Measurements from ENCODE around the gene CERS4.

DNA sequence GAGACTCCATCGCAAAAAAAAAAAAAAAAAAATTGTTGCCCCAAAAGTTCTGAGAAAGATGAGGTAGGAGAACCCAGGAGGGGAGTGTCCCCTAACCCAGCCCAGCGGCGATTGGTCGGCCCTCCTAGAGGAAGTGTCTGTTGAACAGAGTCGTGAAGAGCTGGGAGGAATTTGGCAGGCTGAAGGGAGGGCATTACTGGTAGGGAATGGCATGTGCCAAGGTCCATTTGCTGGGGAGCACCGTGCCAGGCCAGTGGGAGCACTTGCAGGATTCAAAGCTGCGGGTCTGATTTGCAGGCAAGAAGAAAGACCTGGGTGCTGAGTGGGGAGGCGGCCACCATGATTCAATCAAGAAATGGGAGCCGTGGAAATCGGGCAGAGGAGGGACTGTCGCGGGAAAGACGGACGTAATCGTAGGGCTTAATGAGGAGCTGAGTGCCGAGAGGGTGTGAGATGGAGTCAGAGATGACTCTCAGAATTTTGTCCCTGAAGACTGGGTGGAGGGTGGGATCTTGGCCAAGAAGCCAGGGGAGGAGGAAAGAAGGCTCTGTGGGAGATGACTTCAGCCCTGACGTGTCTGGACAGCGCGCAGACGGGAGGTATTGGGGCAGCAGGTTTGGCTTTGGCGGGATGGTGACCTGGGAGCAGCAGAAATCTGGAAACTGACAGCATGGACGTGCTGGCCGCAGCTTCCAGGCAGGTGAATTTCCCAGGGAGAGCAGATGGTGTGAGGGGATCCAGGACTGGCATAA lies 15.4 kb downstream of the CERS4 start:
- TF ChIP-seq, protein P1, sequence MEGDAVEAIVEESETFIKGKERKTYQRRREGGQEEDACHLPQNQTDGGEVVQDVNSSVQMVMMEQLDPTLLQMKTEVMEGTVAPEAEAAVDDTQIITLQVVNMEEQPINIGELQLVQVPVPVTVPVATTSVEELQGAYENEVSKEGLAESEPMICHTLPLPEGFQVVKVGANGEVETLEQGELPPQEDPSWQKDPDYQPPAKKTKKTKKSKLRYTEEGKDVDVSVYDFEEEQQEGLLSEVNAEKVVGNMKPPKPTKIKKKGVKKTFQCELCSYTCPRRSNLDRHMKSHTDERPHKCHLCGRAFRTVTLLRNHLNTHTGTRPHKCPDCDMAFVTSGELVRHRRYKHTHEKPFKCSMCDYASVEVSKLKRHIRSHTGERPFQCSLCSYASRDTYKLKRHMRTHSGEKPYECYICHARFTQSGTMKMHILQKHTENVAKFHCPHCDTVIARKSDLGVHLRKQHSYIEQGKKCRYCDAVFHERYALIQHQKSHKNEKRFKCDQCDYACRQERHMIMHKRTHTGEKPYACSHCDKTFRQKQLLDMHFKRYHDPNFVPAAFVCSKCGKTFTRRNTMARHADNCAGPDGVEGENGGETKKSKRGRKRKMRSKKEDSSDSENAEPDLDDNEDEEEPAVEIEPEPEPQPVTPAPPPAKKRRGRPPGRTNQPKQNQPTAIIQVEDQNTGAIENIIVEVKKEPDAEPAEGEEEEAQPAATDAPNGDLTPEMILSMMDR (IDR thresholded peaks at IDR 0.05) = no peak
- no peak for TF ChIP-seq POLR2A (IDR thresholded peaks at IDR 0.05)
